NT2/D1 (cell line): ENCODE data around the gene CGB2.
"Not testable (repeated sequence)": the region's sequence is repeated elsewhere in the genome, so short reads cannot be mapped to it uniquely, and the experiment has no call there.

ENCODE experiments used
- DNase-seq: peaks from one replicate; pipeline ENCODE4 v3.0.0-alpha.2; 2011; ENCODE audit warnings: low read depth, low spot score
- H3K27me3 ChIP-seq: 2 replicates; pipeline ENCODE4 v1.6.0; 2011; ENCODE audit warnings: mild to moderate bottlenecking; ENCODE audit not compliant: insufficient read length, insufficient read depth
- H3K36me3 ChIP-seq: 2 replicates; pipeline ENCODE4 v1.6.1; 2011; ENCODE audit warnings: mild to moderate bottlenecking, low read length, mixed read lengths; ENCODE audit not compliant: insufficient read depth, insufficient read length
- H3K4me1 ChIP-seq: 2 replicates; pipeline ENCODE4 v1.5.1; 2011; ENCODE audit not compliant: insufficient read depth, insufficient read length
- H3K4me3 ChIP-seq: 2 replicates; pipeline ENCODE4 v1.5.1; 2011; ENCODE audit warnings: low read depth; ENCODE audit not compliant: insufficient read length
- H3K9ac ChIP-seq: 2 replicates; pipeline ENCODE4 v1.6.0; 2011; ENCODE audit warnings: low read depth; ENCODE audit not compliant: insufficient read length
- H3K9me3 ChIP-seq: 2 replicates; pipeline ENCODE4 v1.5.1; 2011; ENCODE audit warnings: mild to moderate bottlenecking, low read length; ENCODE audit not compliant: insufficient read depth
- SUZ12 ChIP-seq: IDR thresholded peaks from 2 replicates; pipeline ENCODE4 v1.6.1; 2011; ENCODE audit not compliant: insufficient read length, insufficient read depth; ENCODE audit errors: extremely low read depth
- YY1 ChIP-seq: IDR thresholded peaks from 2 replicates; pipeline ENCODE4 v1.6.1; 2011; ENCODE audit not compliant: insufficient read length, insufficient read depth
- ZNF274 ChIP-seq: IDR thresholded peaks from 2 replicates; pipeline ENCODE4 v1.6.1; 2011; ENCODE audit warnings: mild to moderate bottlenecking, low read depth, low read length

CGB2 gene

GRCh38 chr19:49056101-49056901, 24.6 kb downstream of the CGB2 start:
- peaks cover 48% of the 10 kb centered on the region for H3K27me3 ChIP-seq
- no peaks in the 10 kb centered on the region for H3K36me3 ChIP-seq
- no peak for DNase-seq
- peaks cover 5% of the 10 kb centered on the region for H3K4me1 ChIP-seq
- H3K9ac ChIP-seq, result peak overlapping the region; percentile 70
- no peaks in the 10 kb centered on the region for H3K9me3 ChIP-seq
- peak overlapping the region; percentile 36 for H3K4me3 ChIP-seq
- no peak for TF ChIP-seq YY1
- TF ChIP-seq SUZ12, result no peak
- TF ChIP-seq ZNF274, result no peak

- DNase-seq, H3K36me3 ChIP-seq, H3K4me1 ChIP-seq, H3K9me3 ChIP-seq: not testable (repeated sequence)
- Histone ChIP-seq H3K9ac (peak overlapping the region; percentile 70), H3K4me3 (peak overlapping the region; percentile 36), H3K27me3 (peaks cover 48% of the 10 kb centered on the region)
Measured at GRCh38 chr19:49056902-49057596, 25.4 kb downstream of the CGB2 start.

GRCh38 chr19:49057636-49058234, 26.0 kb downstream of the CGB2 start, which contains the start of gene CGB7:
CGB7 (minus strand) TSS chr19:49057749; CDS start chr19:49055375, 2,374 bp downstream.
- Histone ChIP-seq H3K4me1 (peaks cover 5% of the 10 kb centered on the region), H3K9ac (peak within 1 kb of the TSS; percentile 70), H3K9me3 (no peaks in the 10 kb centered on the region), H3K27me3 (peaks cover 48% of the 10 kb centered on the region), H3K36me3 (no peaks in the 10 kb centered on the region), H3K4me3 (peak within 1 kb of the TSS; percentile 36)
- DNase-seq, result no peak
- TF ChIP-seq ZNF274, result no peak

DNA sequence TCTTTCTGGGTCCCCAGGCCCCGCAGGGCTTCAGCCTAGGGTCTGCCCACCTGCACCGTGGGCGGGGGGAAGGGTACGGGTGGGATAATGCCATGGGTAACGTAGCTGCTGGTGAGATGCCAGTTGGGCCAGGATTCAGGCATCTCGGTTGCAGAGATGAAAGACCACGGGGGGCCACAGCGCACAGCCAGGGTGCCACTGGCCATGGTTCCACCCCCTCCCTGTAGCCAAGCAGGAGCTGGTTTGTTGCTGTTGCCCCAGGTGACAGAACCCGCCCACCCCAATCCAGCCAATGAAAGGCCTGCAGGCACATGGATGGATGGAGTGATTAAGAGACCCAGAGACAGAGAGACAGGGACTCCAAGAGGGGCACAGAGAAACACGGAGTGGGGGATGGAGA, 26.9 kb downstream of the CGB2 start:
- DNase-seq, result no peak
- H3K27me3 ChIP-seq, result peaks cover 48% of the 10 kb centered on the region
- no peaks in the 10 kb centered on the region for H3K36me3 ChIP-seq
- H3K4me1 ChIP-seq, result peaks cover 5% of the 10 kb centered on the region
- no peaks in the 10 kb centered on the region for H3K9me3 ChIP-seq
- no peak overlapping the region for H3K4me3 ChIP-seq
- TF ChIP-seq YY1 (no peak), SUZ12 (no peak), ZNF274 (no peak)
- no peak overlapping the region for H3K9ac ChIP-seq

DNA sequence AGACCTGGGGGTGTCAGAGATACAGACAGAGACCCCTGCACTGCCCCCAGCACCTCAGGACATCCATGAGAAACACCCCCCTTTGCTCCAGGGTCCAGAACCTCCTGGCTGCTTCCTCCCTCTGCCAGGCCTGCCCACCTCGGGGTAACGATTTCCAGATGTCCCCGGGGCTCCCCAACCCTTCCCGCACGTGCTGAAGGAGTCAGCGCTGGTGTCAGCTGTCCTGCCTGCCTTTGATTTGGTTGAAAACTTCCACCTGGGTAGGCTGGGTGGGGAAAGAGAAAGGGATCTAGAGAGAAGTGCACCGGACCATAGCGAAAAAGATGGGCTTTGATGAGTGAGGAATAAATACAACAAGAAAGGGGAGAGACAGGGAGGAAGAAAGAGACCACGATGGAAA, 27.4 kb downstream of the CGB2 start:
- Histone ChIP-seq H3K4me1 (peaks cover 8% of the 10 kb centered on the region), H3K4me3 (no peak overlapping the region), H3K9ac (no peak overlapping the region), H3K9me3 (no peaks in the 10 kb centered on the region), H3K36me3 (no peaks in the 10 kb centered on the region), H3K27me3 (peaks cover 48% of the 10 kb centered on the region)
- TF ChIP-seq ZNF274 (no peak), YY1 (no peak), SUZ12 (no peak)
- DNase-seq, result no peak

DNA sequence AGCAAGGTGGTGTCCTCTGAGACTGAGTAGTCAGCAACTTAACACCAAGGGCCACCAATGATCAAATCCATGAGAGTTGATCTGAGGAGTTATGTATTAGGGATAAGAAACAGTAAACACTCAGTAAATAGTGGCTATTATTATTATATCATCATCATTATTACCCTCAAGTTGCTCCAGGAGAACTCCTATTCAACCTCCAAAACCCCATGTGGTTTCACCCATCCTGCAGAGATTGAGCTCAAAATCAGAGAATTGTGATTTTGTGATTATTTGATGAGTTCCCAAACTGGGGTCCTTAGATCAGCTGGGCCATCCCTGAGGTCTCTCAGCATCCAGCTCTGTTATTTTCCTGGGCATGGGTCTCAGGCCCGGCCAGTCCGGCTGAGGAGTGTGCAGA, 29.3 kb downstream of the CGB2 start:
- peaks cover 36% of the 10 kb centered on the region for H3K27me3 ChIP-seq
- TF ChIP-seq SUZ12, result no peak
- no peak for TF ChIP-seq YY1
- no peak for TF ChIP-seq ZNF274
- H3K36me3 ChIP-seq, result no peaks in the 10 kb centered on the region
- H3K9ac ChIP-seq, result no peak overlapping the region
- H3K4me1 ChIP-seq, result peaks cover 18% of the 10 kb centered on the region
- H3K9me3 ChIP-seq, result no peaks in the 10 kb centered on the region
- no peak for DNase-seq
- no peak overlapping the region for H3K4me3 ChIP-seq

GRCh38 chr19:49061445-49061844, 29.8 kb downstream of the CGB2 start:
- Histone ChIP-seq H3K9me3 (no peaks in the 10 kb centered on the region), H3K4me3 (no peak overlapping the region), H3K27me3 (peaks cover 31% of the 10 kb centered on the region), H3K4me1 (peaks cover 21% of the 10 kb centered on the region), H3K36me3 (no peaks in the 10 kb centered on the region), H3K9ac (no peak overlapping the region)
- no peak for DNase-seq
- no peak for TF ChIP-seq ZNF274
- no peak for TF ChIP-seq YY1
- no peak for TF ChIP-seq SUZ12
